Activated CD8-positive, alpha-beta memory T cell treated with anti-CD3 and anti-CD28 coated beads, Interleukin-2, amount 50 U/mL, for 24 hours (primary cell): ENCODE results near the gene IDNK.

ENCODE experiments used
- DNase-seq: peaks from one replicate; pipeline ENCODE4 v3.0.0-alpha.2; 2020; ENCODE audit errors: extremely low read depth

The IDNK gene

DNA sequence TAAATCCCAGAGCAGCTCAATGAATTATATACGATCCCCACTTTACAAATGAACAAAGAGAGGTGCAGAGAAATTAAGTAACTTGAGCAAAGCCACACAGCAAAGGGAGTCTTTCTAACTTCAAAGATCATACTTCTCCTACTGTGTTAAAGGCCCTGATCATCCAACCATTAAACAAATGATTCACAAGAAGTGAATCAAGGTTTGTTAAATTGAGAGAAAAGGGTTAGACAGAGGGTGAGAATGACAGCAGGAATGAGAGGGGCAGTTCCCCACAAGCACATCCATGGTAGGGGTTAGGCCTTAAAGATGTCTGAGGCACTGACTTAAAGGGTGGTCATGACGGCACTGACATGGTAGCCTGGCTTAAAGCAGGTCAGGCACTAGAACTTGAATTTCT is 10.7 kb downstream of the IDNK start:
- no peak for DNase-seq

GRCh38 chr9:83636813-83637212 is 13.9 kb downstream of the IDNK start:
- DNase-seq, result no peak

- DNase-seq, result no peak
Observed at GRCh38 chr9:83637389-83637788, 14.4 kb downstream of the IDNK start.

DNA sequence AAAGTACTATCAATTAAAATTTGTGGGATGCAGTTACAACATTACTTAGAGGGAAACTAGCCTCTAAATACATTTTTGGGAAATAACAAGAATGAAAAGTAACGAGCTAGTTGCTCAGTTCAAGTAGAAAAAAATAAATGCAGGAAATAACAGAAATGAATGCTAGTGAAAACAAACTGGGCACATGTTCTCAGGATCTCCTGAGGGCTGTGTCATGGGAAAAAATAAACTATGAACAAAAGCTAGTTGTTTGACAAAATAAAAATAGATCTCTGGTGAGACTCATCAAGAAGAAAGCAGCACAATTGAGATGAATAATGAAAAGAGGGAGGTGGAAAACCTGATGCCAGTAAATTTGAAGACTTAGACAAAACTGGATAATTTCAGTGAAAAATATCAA is 16.3 kb downstream of the IDNK start:
- no peak for DNase-seq

DNA sequence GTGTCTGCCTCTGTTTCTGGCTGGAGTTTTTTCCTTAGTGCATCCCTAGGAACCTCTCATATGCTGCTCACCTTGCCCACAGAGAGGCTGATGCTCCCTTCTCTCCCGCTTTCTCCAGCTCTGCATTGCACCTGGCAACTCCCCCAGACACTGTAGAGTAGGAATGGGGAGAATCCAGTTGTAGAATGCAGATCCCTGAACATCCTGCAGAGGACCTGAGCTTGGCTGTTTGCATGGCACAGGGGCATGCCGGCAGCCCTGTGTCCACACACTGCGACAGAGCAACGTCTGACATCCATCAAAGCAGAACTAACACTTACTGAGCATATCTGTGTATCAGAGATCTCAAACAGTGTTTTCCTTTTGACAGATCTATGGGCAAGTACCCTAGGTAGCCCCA is 19.9 kb downstream of the IDNK start:
- no peak for DNase-seq

DNA sequence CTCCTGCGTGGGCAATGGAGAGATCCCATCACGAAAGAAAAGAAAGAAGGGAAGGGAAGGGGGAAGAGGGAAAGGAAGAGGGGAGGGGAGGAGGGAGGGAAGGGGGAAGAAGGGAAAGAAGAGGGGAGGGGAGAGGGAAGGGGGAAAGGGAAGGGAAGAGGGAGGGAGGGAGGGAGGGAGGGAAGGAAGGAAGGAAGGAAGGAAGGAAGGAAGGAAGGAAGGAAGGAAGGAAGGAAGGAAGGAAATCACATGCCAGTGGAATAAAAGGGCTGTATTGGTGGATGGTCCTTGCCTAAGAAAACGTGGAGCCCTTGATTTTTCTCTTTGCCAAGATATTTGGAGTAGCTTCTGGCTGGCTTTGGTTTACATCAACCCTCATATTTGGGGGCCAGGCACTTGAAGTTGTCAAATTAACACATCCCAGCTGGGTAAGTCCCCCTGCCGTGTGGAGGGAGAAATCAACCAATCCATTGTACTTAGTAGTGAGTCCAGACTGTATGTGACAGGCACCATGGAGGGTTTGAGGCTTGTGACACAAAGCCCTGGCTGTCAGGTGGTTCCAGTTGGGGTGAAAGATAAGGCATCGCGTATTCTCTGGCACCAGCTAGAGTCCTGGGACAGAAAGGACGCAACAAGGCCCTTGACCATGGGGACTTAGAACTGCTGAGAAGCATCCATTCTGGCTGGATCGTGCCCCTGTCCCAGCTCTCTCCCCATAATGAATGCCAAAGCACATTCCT is 23.7 kb downstream of the IDNK start:
- DNase-seq, result no peak

DNA sequence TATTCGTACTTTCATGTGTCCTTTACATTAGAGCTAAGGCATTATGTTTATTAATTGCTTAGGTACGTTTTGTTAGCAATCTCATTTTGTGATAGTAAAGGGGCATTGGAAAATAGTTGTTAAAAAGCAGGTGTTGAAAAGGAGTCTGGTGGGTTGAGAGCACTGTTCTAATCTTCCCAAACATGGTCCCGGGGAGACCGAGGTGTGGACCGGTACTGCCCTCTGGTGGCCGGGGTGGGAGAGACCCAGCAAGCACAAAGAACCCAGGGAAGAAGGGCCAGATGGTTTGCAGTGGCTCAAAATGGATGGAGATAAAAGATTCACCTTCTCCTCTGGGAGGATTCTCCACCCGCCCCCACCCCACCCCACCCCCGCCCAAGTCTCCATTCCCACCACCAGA is 26.1 kb downstream of the IDNK start:
- DNase-seq, result peak; percentile 27

DNA sequence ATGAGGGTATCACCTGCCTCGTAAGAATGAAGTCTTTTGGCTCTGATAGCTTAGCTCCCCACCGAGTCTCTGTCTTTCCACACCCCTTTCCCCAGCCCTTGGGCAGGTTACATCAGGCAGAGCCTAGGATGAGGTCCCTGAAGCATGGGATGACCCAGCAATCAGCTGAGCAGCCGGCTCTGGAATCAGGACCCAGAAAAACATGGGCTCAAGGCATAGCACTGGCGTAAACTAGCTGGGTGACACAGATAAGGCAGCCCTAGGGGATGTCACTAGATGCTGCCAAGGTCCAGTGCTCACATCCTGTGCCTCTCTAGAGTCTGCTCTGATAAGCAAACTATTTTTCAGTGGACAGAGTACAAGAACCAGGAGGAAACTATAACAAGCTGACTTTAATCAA is 26.6 kb downstream of the IDNK start:
- no peak for DNase-seq

- no peak for DNase-seq
Observed at GRCh38 chr9:83651558-83651957, 28.6 kb downstream of the IDNK start.

DNA sequence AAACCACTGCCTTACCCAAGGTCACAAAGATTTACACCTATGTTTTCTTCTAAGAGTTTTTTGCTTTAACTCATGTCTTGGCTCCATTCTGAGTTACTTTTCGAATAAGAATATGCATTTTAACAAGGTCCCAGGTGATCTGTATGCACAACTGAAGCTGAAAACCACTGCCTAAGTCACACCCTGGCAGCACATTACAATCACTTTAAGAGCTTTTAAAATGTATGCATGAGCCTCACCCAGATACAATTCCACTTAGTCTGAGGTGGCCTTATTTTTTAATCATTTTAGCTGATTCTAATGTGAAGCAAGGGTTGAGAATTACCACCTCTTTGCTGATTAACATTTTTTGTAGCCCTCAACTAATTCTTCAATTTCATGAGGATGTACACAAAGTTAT is 29.5 kb downstream of the IDNK start:
- no peak for DNase-seq

GRCh38 chr9:83655433-83655832 is 32.5 kb downstream of the IDNK start:
- DNase-seq, result no peak

- DNase-seq, result no peak
Observed at GRCh38 chr9:83656032-83656680, 33.2 kb downstream of the IDNK start.

- DNase-seq, result no peak
Observed at GRCh38 chr9:83656952-83657351, 34.0 kb downstream of the IDNK start.

GRCh38 chr9:83662933-83663332 is 40.0 kb downstream of the IDNK start:
- DNase-seq, result no peak

DNA sequence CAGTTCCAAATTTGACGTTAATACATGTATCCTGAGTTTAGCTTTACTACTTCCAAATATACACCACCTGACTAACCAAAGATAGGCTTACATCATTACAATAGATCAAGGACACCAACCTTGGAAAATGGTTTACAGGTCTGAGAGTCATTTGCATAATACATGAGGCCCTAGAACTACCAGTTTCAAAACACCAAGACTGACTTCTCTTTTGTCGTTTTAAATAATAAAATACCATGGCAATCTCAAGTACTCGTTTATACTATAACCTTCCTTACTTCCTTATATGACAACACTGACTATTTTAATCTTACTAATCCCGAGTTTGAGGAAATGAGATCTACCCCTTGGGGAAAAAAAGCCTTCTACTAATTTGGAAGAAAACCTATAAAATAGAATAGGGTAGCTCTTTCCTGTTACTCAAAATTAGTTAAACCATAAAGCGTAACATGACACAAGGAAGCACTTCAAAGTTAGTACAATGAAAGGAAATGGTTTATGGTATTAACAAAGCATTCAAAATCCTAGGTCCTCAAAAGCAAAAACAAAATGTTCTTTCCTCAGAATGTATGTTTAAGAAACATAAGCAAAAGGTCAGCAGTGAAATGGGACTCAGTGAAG is 42.7 kb downstream of the IDNK start:
- DNase-seq, result no peak

DNA sequence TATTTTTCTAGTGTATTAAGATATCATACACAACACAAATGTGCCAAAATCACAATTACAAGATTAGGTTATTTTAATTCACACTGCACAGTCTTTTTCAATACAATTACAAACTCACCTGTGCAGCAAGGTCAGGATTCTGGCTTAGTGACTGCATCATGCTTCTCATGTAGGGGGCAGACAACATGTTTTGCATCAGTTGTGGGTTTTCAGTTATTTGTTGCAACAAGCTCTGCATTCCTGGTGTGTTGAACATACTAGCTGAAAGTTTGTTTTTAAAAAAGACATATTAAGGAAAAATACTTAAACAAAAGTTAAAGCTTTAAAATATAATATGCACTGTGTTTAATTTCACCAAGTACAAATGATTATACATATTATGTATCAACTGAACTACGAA is 46.1 kb downstream of the IDNK start:
- no peak for DNase-seq

DNA sequence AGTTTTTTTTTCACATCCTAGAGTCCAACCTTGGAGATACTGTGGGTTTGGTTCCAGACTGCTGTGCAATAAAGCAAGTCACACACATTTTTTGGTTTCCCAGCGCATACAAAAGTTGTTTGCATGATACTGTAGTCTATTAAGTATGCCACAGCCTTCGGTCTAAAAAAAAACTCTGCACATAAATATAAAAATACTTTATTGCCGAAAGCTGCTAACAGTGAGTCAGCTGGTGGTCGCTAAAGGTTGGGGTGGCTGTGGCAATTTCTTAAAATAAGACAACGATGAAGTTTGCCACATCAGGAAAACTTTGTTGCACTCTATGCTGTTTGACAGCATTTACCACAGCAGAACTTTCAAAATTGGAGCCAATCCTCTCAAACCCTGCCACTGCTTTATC is 47.4 kb downstream of the IDNK start:
- DNase-seq, result no peak

GRCh38 chr9:83671451-83671850 is 48.5 kb downstream of the IDNK start:
- DNase-seq, result no peak

DNA sequence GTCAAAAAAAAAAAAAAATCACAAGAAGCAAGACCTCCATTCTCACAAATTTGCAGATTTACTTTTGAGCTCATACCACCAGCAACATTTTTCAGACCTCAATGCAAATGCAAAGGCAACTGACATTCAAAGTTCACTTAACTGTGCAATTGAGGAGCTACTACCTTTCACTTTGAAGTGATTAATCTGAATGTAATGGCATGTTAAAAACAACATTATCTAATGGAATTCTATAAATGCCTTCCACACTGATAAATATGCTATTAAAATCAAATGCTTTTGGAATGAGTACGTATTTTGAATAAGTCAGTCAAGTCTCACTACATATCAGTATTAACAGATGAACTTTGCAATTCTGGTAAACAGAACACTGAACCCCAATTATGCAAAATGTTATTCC is 52.5 kb downstream of the IDNK start:
- DNase-seq, result no peak

DNA sequence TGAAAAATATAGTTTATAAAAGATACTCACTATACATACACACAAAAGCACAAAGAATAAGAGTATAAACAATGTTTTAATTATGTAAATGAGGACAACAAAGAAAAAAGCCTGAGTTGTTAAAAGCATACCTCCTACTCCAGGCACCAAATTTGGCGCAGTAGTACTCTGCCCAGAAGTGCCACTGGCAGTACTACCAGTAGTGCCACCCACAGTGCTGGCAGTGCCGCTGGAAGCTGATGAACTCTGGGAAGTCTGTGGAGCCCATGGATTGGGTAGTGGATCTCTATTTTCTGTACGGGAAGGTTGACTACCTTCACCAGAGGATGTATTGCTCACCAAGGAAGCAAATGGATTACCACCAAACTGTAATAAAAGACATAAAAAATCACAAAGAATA is 54.7 kb downstream of the IDNK start:
- no peak for DNase-seq

DNA sequence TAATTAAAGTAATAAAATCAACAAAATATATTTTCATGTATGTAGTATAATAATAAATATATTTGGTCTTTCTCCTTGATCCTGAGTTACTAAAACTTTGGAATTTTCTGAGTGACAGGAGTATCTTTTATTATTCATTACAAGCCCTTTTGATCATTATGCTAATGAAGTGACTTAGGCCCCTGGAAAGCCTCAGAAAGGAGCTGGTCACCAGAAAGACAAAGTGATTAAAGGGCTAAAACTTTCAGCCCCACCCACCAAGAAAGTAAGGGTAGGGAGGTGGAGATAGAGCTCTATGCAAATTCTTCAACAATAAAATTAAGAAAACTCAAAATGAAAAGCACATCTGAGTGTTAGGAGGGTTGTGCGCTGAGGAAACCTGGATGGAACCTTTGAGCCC is 57.3 kb downstream of the IDNK start:
- no peak for DNase-seq

GRCh38 chr9:83681490-83681889 is 58.5 kb downstream of the IDNK start:
- no peak for DNase-seq

GRCh38 chr9:83688921-83689320 is 66.0 kb downstream of the IDNK start:
- no peak for DNase-seq
